Right lobe of liver (tissue), 6 donors: Measurements from ENCODE around the gene PREX1. TPM values are rescaled to one million over a fixed set of nuclear protein-coding genes. Genes with fewer than 3 reads are reported as not detected.

Source experiments
- ATAC-seq, 4 donors: fragments of 200-7000 bp; cut with Tn5 transposase; one replicate each; pipeline ENCODE4 v1.9.1; 2020; ENCODE audit warnings: mild to moderate bottlenecking in 4 of 4, moderate library complexity in 4 of 4
- DNase-seq, 3 donors: peaks; one replicate each; pipeline ENCODE4 v3.0.0-alpha.2; 2020
- H3K27ac ChIP-seq, 3 donors: fragments of 200-600 bp; one replicate each; pipeline ENCODE4 v1.8.0; 2022
- H3K27me3 ChIP-seq, 2 donors: fragments of 200-600 bp; one replicate each; pipeline ENCODE4 v1.8.0; 2022
- H3K36me3 ChIP-seq, 4 donors: fragments of 200-600 bp; sonication (generic) in 1 of 4; one replicate each; pipeline versions ENCODE4 v1.5.1 to v1.8.0; 2017 to 2022; ENCODE audit warnings: control low read depth in 1 of 4
- H3K4me1 ChIP-seq, 4 donors: fragments of 200-600 bp; sonication (generic) in 1 of 4; one replicate each; pipeline versions ENCODE4 v1.5.1 to v1.8.0; 2017 to 2022; ENCODE audit warnings: control low read depth in 1 of 4
- H3K4me3 ChIP-seq, 3 donors: fragments of 200-600 bp; one replicate each; pipeline ENCODE4 v1.8.0; 2022
- H3K9me3 ChIP-seq, 4 donors: fragments of 200-600 bp; sonication (generic) in 1 of 4; one replicate each; pipeline versions ENCODE4 v1.5.1 to v1.8.0; 2017 to 2022; ENCODE audit warnings: control low read depth in 1 of 4
- POLR2A ChIP-seq: fragments of 450-650 bp; IDR thresholded peaks from one replicate; pipeline ENCODE4 v1.6.1; 2017; ENCODE audit warnings: antibody characterized with exemption, mild to moderate bottlenecking
- WGBS: methylation state at CpG from one replicate; pipeline ENCODE4 v1.1.6; 2018; ENCODE audit warnings: low coverage, low lambda C conversion rate; ENCODE audit not compliant: insufficient coverage; ENCODE audit errors: missing lambda C conversion rate; 5-methylcytosine and 5-hydroxymethylcytosine counted together
- intact Hi-C, 2 donors: fragments of 100-400 bp; cut with DNase I; formaldehyde crosslinking; loops; one replicate each; pipeline versions ENCODE4 v1.11.2 to v1.14.1; 2022
- total RNA-seq, 6 experiments: library from RNA; depleted of rRNA in 2 of 6; stranded (reverse); fragments of >200 nt in 2 of 6; fragmentation: NEBNext Ultra II Directional in 3 of 6; extraction: Animal tissue kit (Norgen Biotek cat#: 25700) in 3 of 6; gene quantifications; one replicate each; pipeline versions ENCODE4 v1.1.0 to v1.2.4, GENCODE V29; 2016 to 2023
- TF ChIP-seq, protein P1 (sequence below), 4 donors: fragments of 200-600 bp in 3 of 4; fragments of 450-650 bp in 1 of 4; IDR thresholded peaks; one replicate each; pipeline versions ENCODE4 v1.5.1 to v1.8.0; 2016 to 2022; ENCODE audit warnings: antibody characterized with exemption in 4 of 4, mild to moderate bottlenecking in 2 of 4
- donor health status: DM: no; HTN: yes; CAD: no.
- donor health status: DM: no; HTN: no; CAD: no.
- donor health status: DM: no; HTN: no; CAD: no.
- donor health status: DM: no; HTN: yes; CAD: no.
- donor health status: DM: no; HTN: yes; CAD: no.

The PREX1 gene
- total RNA-seq, 6 experiments from 2014 or later: 4.4 to 11.1 (median 8.7) TPM

DNA sequence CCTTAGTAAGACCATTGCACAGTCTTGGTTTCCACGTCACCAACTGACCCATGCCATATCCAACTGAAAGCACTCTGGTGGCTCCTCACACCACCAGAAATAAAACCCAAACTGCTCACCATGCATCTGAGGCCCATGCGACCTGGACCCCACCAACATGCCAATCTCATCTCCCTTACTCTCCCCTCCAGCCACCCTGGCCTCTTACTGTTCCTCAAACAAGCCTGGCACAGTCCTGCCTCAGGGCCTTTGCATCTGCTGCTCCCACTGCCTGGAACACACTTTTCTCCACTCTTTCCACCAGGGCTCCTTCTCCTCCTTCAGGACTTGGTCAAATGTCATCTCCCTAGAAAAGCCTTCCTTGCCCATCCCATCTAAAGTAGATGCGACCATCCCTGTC is 8.7 kb downstream of the PREX1 start:
- Histone ChIP-seq H3K27ac (no peak overlapping the region), H3K4me1 (no peaks in the 10 kb centered on the region), H3K4me3 (no peak overlapping the region), H3K36me3 (no peaks in the 10 kb centered on the region), H3K27me3 (no peaks in the 10 kb centered on the region), H3K9me3 (no peaks in the 10 kb centered on the region)
- TF ChIP-seq, protein P1, sequence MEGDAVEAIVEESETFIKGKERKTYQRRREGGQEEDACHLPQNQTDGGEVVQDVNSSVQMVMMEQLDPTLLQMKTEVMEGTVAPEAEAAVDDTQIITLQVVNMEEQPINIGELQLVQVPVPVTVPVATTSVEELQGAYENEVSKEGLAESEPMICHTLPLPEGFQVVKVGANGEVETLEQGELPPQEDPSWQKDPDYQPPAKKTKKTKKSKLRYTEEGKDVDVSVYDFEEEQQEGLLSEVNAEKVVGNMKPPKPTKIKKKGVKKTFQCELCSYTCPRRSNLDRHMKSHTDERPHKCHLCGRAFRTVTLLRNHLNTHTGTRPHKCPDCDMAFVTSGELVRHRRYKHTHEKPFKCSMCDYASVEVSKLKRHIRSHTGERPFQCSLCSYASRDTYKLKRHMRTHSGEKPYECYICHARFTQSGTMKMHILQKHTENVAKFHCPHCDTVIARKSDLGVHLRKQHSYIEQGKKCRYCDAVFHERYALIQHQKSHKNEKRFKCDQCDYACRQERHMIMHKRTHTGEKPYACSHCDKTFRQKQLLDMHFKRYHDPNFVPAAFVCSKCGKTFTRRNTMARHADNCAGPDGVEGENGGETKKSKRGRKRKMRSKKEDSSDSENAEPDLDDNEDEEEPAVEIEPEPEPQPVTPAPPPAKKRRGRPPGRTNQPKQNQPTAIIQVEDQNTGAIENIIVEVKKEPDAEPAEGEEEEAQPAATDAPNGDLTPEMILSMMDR (IDR thresholded peaks at IDR 0.05): no peak
- no peak for TF ChIP-seq POLR2A
- intact Hi-C loops: no loop called here
- 89% methylated on average over 1 of the region's 3 CpGs for WGBS
- ATAC-seq: no peak
- DNase-seq: no peak

DNA sequence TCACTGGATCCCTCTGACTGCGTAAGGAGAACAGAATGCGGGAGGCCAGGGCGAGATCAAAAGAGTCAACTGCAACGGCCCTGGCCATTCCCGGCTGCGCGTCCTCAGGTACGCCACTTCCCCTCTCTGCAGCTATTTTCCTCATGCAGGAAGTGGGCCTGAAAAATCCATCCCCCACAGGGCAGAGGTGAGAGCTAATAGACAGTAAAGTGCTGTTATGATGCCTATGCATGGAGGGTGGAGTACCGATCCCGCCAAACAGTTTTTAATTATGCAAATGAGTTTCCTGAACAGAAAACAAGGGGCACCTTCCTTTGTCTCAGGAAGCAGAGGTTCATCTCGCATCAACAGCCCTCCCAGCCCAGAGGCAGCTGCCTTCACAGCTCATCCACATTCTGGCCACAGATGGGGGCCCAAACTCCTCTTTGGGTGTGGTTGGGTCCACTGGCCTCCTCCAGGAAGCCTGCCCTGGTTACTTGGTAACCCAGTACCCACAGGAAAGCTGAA is 9.3 kb downstream of the PREX1 start:
- no peaks in the 10 kb centered on the region for H3K9me3 ChIP-seq
- no peak overlapping the region for H3K27ac ChIP-seq
- DNase-seq: no peak
- no peak overlapping the region for H3K4me3 ChIP-seq
- ATAC-seq: peak in 1 of 4 donors; percentile 19
- H3K27me3 ChIP-seq: no peaks in the 10 kb centered on the region
- 40% methylated on average over 4 of the region's 11 CpGs for WGBS
- TF ChIP-seq POLR2A: no peak
- TF ChIP-seq, protein P1 (IDR thresholded peaks at IDR 0.05): no peak
- no peaks in the 10 kb centered on the region for H3K4me1 ChIP-seq
- intact Hi-C loops: no loop called here
- H3K36me3 ChIP-seq: no peaks in the 10 kb centered on the region

DNA sequence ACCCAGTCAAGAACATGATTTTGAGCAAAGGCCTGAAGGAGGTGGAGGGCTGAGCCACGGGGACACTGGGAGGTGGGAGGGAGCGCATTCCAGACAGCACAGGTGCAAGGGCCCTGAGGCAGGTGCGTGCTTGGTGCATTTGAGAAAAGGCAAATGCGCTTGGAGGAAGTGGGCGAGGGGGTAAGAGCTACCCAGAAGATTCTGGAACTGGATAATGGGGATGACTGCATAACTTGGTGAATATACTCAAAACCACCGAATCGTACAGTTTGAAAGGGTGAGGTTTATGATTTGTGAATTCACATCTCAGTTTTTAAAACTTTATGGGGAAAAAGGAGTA is 9.8 kb downstream of the PREX1 start:
- H3K4me3 ChIP-seq: no peak overlapping the region
- H3K27me3 ChIP-seq: no peaks in the 10 kb centered on the region
- DNase-seq: no peak
- 85% methylated on average over 7 of the region's 7 CpGs for WGBS
- intact Hi-C loops: no loop called here
- no peaks in the 10 kb centered on the region for H3K36me3 ChIP-seq
- ATAC-seq: no peak
- peaks cover 0 to 3% (median 0%) of the 10 kb centered on the region in 4 donors for H3K4me1 ChIP-seq
- no peak for TF ChIP-seq POLR2A
- TF ChIP-seq, protein P1 (IDR thresholded peaks at IDR 0.05): no peak
- H3K9me3 ChIP-seq: no peaks in the 10 kb centered on the region
- H3K27ac ChIP-seq: no peak overlapping the region

DNA sequence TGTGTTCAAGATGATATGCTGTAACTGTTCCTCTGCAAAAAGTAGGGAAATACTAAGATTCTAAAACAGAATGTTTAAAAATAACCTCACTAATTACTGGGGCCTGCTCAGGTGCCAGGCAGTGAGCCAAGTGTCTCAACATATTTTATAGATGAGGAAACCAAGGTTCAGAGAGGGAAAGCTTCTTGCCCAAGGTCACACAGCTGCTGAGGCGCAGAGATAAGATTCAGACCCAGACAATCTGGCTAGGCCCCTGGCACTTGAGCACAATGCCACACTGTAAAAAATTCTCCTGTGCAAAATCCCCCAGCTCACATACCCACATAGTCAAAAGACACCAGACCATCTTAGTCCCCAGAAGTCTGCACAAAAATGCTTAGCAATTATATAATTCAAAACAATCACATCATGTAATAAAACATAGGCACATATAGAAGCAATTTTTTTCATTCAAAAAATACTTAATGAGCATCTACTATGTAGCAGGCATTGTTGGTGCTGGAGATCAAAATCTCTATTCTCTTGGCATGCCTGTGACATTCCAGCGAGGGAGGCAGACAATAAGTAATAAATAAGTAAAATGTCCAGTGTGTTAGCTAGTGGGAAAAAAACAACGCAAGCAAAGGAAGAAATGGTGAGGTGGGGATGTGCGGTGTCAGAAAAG is 10.3 kb downstream of the PREX1 start:
- ATAC-seq: no peak
- no peak for TF ChIP-seq POLR2A
- TF ChIP-seq, protein P1 (IDR thresholded peaks at IDR 0.05): no peak
- Histone ChIP-seq H3K27ac (no peak overlapping the region), H3K4me1 (peaks cover 0 to 5% (median 0%) of the 10 kb centered on the region in 4 donors), H3K9me3 (no peaks in the 10 kb centered on the region), H3K27me3 (no peaks in the 10 kb centered on the region), H3K4me3 (no peak overlapping the region), H3K36me3 (no peaks in the 10 kb centered on the region)
- WGBS: 83% methylated on average over 4 of the region's 4 CpGs
- no peak for DNase-seq
- intact Hi-C loops: no loop called here
